ENCODE measurements around the gene CRADD.
A peak's percentile ranks its signal among the peaks of the same experiment; 100 is the strongest.

CRADD gene

DNA sequence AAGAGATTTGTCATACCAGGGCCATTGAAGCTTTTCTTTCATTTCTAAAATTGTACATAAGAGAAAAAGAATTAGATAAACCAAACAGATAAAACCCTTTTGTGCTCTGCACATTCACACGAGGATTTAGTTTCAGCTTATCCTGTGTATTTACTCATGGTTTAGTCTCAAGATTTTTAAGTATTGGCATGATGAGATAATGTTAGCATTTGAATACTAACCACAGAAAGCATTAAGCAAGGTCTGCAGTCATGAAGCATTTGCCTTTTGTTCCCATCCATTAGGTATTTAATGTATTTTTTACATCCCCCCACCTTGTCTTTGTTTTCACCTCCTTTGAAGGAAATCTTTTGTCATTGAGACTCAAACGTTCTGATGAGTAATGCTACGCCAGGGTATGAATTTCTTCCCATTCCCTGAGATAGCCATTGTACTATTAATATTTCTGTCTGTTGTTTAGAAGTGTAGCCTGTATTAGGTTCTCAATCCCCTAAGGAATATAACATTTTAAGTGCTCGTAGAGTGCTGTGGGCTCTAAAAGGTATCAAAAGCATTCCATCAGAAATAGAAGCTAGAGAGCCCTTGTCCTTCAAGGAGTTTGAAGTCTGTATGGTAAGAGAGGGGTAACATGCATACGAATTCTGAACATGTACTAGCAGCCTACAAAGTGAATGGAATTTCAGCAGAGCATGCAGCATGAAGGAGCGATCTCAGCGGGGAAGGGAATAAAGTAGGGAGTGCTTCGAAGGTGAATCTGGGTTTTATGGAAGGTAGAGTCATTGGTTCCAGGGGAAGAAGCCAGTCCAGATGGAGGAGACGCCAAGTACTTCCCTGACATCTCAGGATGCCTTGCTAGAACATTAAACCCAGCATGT, 22.3 kb downstream of the CRADD start:
- peaks cover 31% of the 10 kb centered on the region for H3K79me2 ChIP-seq
- H3K4me3 ChIP-seq (ENCODE audit: low read depth, low read length), result no peak overlapping the region
- no peak overlapping the region for H3K9ac ChIP-seq
- no peaks in the 10 kb centered on the region for H3K27me3 ChIP-seq (ENCODE audit: control insufficient read depth, insufficient read depth, low read length)
- peak overlapping the region; percentile 30 for H2AFZ ChIP-seq
- TF ChIP-seq, protein P1, sequence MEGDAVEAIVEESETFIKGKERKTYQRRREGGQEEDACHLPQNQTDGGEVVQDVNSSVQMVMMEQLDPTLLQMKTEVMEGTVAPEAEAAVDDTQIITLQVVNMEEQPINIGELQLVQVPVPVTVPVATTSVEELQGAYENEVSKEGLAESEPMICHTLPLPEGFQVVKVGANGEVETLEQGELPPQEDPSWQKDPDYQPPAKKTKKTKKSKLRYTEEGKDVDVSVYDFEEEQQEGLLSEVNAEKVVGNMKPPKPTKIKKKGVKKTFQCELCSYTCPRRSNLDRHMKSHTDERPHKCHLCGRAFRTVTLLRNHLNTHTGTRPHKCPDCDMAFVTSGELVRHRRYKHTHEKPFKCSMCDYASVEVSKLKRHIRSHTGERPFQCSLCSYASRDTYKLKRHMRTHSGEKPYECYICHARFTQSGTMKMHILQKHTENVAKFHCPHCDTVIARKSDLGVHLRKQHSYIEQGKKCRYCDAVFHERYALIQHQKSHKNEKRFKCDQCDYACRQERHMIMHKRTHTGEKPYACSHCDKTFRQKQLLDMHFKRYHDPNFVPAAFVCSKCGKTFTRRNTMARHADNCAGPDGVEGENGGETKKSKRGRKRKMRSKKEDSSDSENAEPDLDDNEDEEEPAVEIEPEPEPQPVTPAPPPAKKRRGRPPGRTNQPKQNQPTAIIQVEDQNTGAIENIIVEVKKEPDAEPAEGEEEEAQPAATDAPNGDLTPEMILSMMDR (IDR thresholded peaks at IDR 0.05), result no peak
- H3K36me3 ChIP-seq (ENCODE audit: control insufficient read depth, insufficient read depth, low read length), result no peaks in the 10 kb centered on the region
- peak overlapping the region; percentile 70 for H3K27ac ChIP-seq
- peaks cover 30% of the 10 kb centered on the region for H3K4me1 ChIP-seq
- no peak overlapping the region for H3K4me2 ChIP-seq (ENCODE audit: low read length)
- no peaks in the 10 kb centered on the region for H3K9me3 ChIP-seq (ENCODE audit: control insufficient read depth, low read length)

DNA sequence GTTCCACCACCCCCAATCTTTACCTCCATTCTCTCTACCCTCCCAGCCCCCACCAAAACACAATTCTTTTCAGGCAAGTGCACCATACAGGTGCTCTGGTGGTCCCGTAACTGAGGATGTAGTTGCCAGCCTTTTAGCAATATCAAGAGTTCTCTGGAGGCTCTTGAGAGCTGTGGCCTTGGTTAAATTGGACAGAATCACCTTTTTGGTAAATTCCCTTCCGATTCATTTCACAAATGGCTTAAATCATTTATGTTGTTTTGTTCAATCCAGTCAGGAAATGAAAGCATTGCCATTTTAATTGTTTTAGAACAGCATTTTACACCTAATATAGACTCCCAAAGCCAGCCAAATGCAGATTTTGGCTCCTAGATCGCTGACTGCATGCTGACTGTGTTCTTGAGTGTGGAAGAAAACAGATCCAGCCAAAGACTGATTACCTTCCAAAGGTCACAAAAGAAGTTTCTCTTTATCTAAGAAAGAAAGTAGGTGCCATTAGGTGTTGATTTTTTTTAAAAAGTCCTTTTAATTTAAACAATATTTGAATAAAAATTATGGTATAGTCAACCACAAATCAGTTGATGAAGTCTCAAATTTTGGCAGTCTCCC, 25.6 kb downstream of the CRADD start:
- no peak overlapping the region for H2AFZ ChIP-seq
- peaks cover 46% of the 10 kb centered on the region for H3K4me1 ChIP-seq
- TF ChIP-seq, protein P1 (IDR thresholded peaks at IDR 0.05), result no peak
- H3K9ac ChIP-seq, result no peak overlapping the region
- no peaks in the 10 kb centered on the region for H3K9me3 ChIP-seq (ENCODE audit: control insufficient read depth, low read length)
- no peak overlapping the region for H3K4me3 ChIP-seq (ENCODE audit: low read depth, low read length)
- no peaks in the 10 kb centered on the region for H3K27me3 ChIP-seq (ENCODE audit: control insufficient read depth, insufficient read depth, low read length)
- H3K36me3 ChIP-seq (ENCODE audit: control insufficient read depth, insufficient read depth, low read length), result no peaks in the 10 kb centered on the region
- peaks cover 34% of the 10 kb centered on the region for H3K79me2 ChIP-seq
- H3K4me2 ChIP-seq (ENCODE audit: low read length), result no peak overlapping the region
- no peak overlapping the region for H3K27ac ChIP-seq

DNA sequence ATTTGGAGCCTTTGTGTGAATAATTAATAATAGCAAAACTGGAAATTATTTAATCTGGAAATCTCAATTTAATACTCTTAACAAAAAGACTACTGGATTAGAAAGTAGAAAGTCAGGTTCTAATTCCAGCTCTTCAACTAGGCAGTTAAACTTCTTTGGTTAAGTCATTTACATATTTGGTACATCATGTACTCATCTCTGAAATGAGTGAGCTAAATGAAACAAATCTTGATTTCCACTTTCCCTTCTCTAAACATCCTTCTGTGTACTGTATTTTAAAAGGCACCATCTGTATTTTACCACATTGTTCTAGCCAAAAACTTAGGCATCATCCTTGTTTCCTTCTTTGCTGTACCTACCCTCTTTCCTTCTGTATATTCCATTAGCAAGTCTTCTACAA, 26.9 kb downstream of the CRADD start:
- Histone ChIP-seq H3K4me2 (ENCODE audit: low read length) (no peak overlapping the region), H3K9me3 (ENCODE audit: control insufficient read depth, low read length) (no peaks in the 10 kb centered on the region), H3K27ac (peak overlapping the region; percentile 37), H3K9ac (no peak overlapping the region), H3K79me2 (peaks cover 40% of the 10 kb centered on the region), H3K27me3 (ENCODE audit: control insufficient read depth, insufficient read depth, low read length) (no peaks in the 10 kb centered on the region), H2AFZ (peak overlapping the region; percentile 34), H3K36me3 (ENCODE audit: control insufficient read depth, insufficient read depth, low read length) (no peaks in the 10 kb centered on the region), H3K4me1 (peaks cover 40% of the 10 kb centered on the region), H3K4me3 (ENCODE audit: low read depth, low read length) (no peak overlapping the region)
- TF ChIP-seq, protein P1 (IDR thresholded peaks at IDR 0.05), result no peak

DNA sequence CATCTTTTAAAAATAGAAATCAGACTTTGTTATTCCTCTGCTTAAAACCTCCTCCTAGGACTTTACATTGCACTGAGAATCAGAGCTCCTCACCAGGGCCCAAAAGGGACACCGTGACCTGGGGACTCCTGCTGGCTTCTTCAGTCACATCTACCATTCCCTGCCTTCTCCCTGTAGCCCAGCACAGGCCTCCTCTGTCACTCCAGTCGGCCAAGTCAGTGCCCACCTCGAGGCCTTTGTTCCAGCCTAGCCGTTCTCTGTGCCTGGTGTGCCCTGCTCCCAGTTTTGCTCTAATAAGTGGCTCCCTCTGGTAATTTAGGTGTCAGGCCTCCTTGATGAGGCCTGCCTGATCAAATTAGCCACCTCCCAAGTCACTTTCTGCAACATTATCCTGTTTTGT, 27.4 kb downstream of the CRADD start:
- Histone ChIP-seq H3K79me2 (peaks cover 42% of the 10 kb centered on the region), H3K4me2 (ENCODE audit: low read length) (no peak overlapping the region), H3K36me3 (ENCODE audit: control insufficient read depth, insufficient read depth, low read length) (no peaks in the 10 kb centered on the region), H3K4me3 (ENCODE audit: low read depth, low read length) (no peak overlapping the region), H3K27ac (peak overlapping the region; percentile 37), H3K27me3 (ENCODE audit: control insufficient read depth, insufficient read depth, low read length) (no peaks in the 10 kb centered on the region), H3K9ac (no peak overlapping the region), H2AFZ (peak overlapping the region; percentile 34), H3K4me1 (peaks cover 36% of the 10 kb centered on the region), H3K9me3 (ENCODE audit: control insufficient read depth, low read length) (no peaks in the 10 kb centered on the region)
- TF ChIP-seq, protein P1 (IDR thresholded peaks at IDR 0.05), result no peak

All from parathyroid adenoma (tissue), 2 donors.